Measurements from ENCODE around the gene CACNA2D3.

The CACNA2D3 gene

GRCh38 chr3:54826251-54826691, 703.9 kb downstream of the CACNA2D3 start:
- no peak for TF ChIP-seq CTCF (IDR thresholded peaks at IDR 0.05; ENCODE audit: insufficient read depth, low read depth, low read length, missing control alignments)
- DNase-seq (ENCODE audit: low read depth), result no peak

GRCh38 chr3:54827056-54827687, 704.8 kb downstream of the CACNA2D3 start:
- no peak overlapping the region for H3K4me3 ChIP-seq (ENCODE audit: low read length)
- DNase-seq (ENCODE audit: low read depth), result no peak
- TF ChIP-seq CTCF (IDR thresholded peaks at IDR 0.05; ENCODE audit: insufficient read depth, low read depth, low read length, missing control alignments), result no peak

More at GRCh38 chr3:54826251-54826691, 703.9 kb downstream of the CACNA2D3 start:
- H3K4me3 ChIP-seq (ENCODE audit: low read length), result no peak overlapping the region

- H3K4me3 ChIP-seq (ENCODE audit: low read length), result no peak overlapping the region
- no peak for DNase-seq (ENCODE audit: low read depth)
- no peak for TF ChIP-seq CTCF (IDR thresholded peaks at IDR 0.05; ENCODE audit: insufficient read depth, low read depth, low read length, missing control alignments)
Observed at GRCh38 chr3:54827776-54828175, 705.4 kb downstream of the CACNA2D3 start.

GRCh38 chr3:54830658-54831057, 708.3 kb downstream of the CACNA2D3 start:
- DNase-seq (ENCODE audit: low read depth), result peak; percentile 39
- H3K4me3 ChIP-seq (ENCODE audit: low read length), result no peak overlapping the region
- peak; percentile 52 for TF ChIP-seq CTCF (IDR thresholded peaks at IDR 0.05; ENCODE audit: insufficient read depth, low read depth, low read length, missing control alignments)

GRCh38 chr3:54831112-54831511, 708.8 kb downstream of the CACNA2D3 start:
- TF ChIP-seq CTCF (IDR thresholded peaks at IDR 0.05; ENCODE audit: insufficient read depth, low read depth, low read length, missing control alignments), result no peak
- no peak overlapping the region for H3K4me3 ChIP-seq (ENCODE audit: low read length)
- DNase-seq (ENCODE audit: low read depth), result no peak

- no peak overlapping the region for H3K4me3 ChIP-seq (ENCODE audit: low read length)
- DNase-seq (ENCODE audit: low read depth), result no peak
- no peak for TF ChIP-seq CTCF (IDR thresholded peaks at IDR 0.05; ENCODE audit: insufficient read depth, low read depth, low read length, missing control alignments)
Observed at GRCh38 chr3:54832876-54833275, 710.5 kb downstream of the CACNA2D3 start.

- no peak for TF ChIP-seq CTCF (IDR thresholded peaks at IDR 0.05; ENCODE audit: insufficient read depth, low read depth, low read length, missing control alignments)
- H3K4me3 ChIP-seq (ENCODE audit: low read length), result no peak overlapping the region
- no peak for DNase-seq (ENCODE audit: low read depth)
Observed at GRCh38 chr3:54835701-54836100, 713.3 kb downstream of the CACNA2D3 start.

All from epithelial cell of esophagus (primary cell).